Nephron progenitor cell (in vitro differentiated cells): Measurements from ENCODE around the gene CPED1.

ENCODE experiments used
- DNase-seq: peaks from one replicate; pipeline ENCODE4 v3.0.0; 2021
- H3K27ac Mint-ChIP-seq: 2 replicates; pipeline ENCODE4 v1.8.0; 2021; ENCODE audit warnings: mild to moderate bottlenecking, moderate library complexity, mixed read lengths
- H3K27me3 Mint-ChIP-seq: 2 replicates; pipeline ENCODE4 v1.8.0; 2021; ENCODE audit warnings: mild to moderate bottlenecking, low read depth, mixed read lengths; ENCODE audit not compliant: poor library complexity
- H3K36me3 Mint-ChIP-seq: 2 replicates; pipeline ENCODE4 v1.8.0; 2021; ENCODE audit warnings: low read depth, mixed read lengths
- H3K4me1 Mint-ChIP-seq: 2 replicates; pipeline ENCODE4 v1.8.0; 2021; ENCODE audit warnings: mixed read lengths
- H3K4me3 Mint-ChIP-seq: 2 replicates; pipeline ENCODE4 v1.8.0; 2021; ENCODE audit warnings: mild to moderate bottlenecking, moderate library complexity, mixed read lengths
- H3K9me3 Mint-ChIP-seq: 2 replicates; pipeline ENCODE4 v1.8.0; 2021; ENCODE audit warnings: mild to moderate bottlenecking, moderate library complexity, mixed read lengths
- CTCF ChIP-seq: fragments of 200-600 bp; sonication (generic); IDR thresholded peaks from 2 replicates; pipeline ENCODE4 v1.5.0; 2021; ENCODE audit warnings: antibody characterized with exemption

CPED1 gene

GRCh38 chr7:121302214-121302745 lies 313.8 kb downstream of the CPED1 start:
- Mint-ChIP-seq H3K36me3 (no peaks in the 10 kb centered on the region), H3K27me3 (no peaks in the 10 kb centered on the region), H3K9me3 (no peaks in the 10 kb centered on the region), H3K4me3 (no peak overlapping the region), H3K27ac (no peak overlapping the region), H3K4me1 (no peaks in the 10 kb centered on the region)
- DNase-seq = no peak
- no peak for TF ChIP-seq CTCF

DNA sequence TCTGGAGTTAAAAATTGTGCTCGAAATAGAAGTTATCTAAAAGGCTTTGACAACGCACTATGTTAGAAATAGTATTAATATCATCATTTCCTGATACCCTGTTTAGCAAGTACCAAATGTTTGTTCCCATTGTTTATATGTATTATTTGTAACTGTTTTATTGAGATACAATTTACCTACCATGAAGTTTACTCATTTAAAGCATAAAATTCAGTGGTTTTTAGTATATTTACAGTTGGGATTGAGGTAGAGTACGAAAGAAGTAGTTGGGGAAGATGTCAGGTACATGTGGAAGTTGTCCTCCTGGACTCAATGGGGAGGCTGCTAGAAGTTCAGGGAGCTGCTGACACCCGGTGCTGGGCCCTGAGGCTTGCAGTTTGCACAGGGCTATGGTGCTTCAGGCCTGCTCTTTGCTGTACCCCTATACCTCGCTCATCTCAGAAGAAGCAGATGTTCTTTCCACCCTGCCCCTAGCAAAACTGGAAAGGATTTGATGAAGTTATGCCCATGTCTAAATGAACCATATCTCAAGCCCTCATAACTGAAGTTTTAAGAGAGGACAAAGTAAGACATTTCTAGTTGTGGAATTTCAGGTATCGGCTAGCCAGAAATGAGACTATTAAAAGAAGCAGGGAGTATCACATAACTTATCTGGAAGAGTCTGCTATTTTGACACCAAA lies 315.1 kb downstream of the CPED1 start:
- no peaks in the 10 kb centered on the region for H3K36me3 Mint-ChIP-seq
- H3K27me3 Mint-ChIP-seq = no peaks in the 10 kb centered on the region
- no peaks in the 10 kb centered on the region for H3K4me1 Mint-ChIP-seq
- H3K9me3 Mint-ChIP-seq = no peaks in the 10 kb centered on the region
- no peak for TF ChIP-seq CTCF
- DNase-seq = no peak
- no peak overlapping the region for H3K27ac Mint-ChIP-seq
- H3K4me3 Mint-ChIP-seq = no peak overlapping the region

- no peaks in the 10 kb centered on the region for H3K36me3 Mint-ChIP-seq
- H3K4me3 Mint-ChIP-seq = no peak overlapping the region
- no peak for TF ChIP-seq CTCF
- H3K4me1 Mint-ChIP-seq = no peaks in the 10 kb centered on the region
- H3K27ac Mint-ChIP-seq = no peak overlapping the region
- no peaks in the 10 kb centered on the region for H3K9me3 Mint-ChIP-seq
- H3K27me3 Mint-ChIP-seq = no peaks in the 10 kb centered on the region
- no peak for DNase-seq
Measured at GRCh38 chr7:121304102-121304658, 315.7 kb downstream of the CPED1 start.

- no peak overlapping the region for H3K27ac Mint-ChIP-seq
- no peaks in the 10 kb centered on the region for H3K27me3 Mint-ChIP-seq
- no peak for DNase-seq
- H3K4me3 Mint-ChIP-seq = no peak overlapping the region
- H3K9me3 Mint-ChIP-seq = peaks cover 5% of the 10 kb centered on the region
- H3K36me3 Mint-ChIP-seq = no peaks in the 10 kb centered on the region
- no peak for TF ChIP-seq CTCF
- no peaks in the 10 kb centered on the region for H3K4me1 Mint-ChIP-seq
Measured at GRCh38 chr7:121305109-121305508, 316.6 kb downstream of the CPED1 start.

- no peak for DNase-seq
- Mint-ChIP-seq H3K4me1 (no peaks in the 10 kb centered on the region), H3K27ac (no peak overlapping the region), H3K9me3 (peaks cover 15% of the 10 kb centered on the region), H3K36me3 (no peaks in the 10 kb centered on the region), H3K27me3 (no peaks in the 10 kb centered on the region), H3K4me3 (no peak overlapping the region)
- TF ChIP-seq CTCF = no peak
Measured at GRCh38 chr7:121306565-121306964, 318.1 kb downstream of the CPED1 start.
